Tibial artery (tissue), 4 donors: ENCODE measurements around the gene PRAC1.

Experiments used
- DNase-seq, 2 donors: peaks; one replicate each; pipeline ENCODE4 v3.0.0-alpha.2; 2019
- H3K27ac ChIP-seq, 2 donors: fragments of 200-600 bp; sonication (generic) in 1 of 2; 1 replicate in 1 of 2; 2 replicates in 1 of 2; pipeline ENCODE4 v1.5.1; 2018 to 2019; ENCODE audit warnings: mild to moderate bottlenecking in 1 of 2
- H3K27me3 ChIP-seq, 2 donors: fragments of 200-600 bp; sonication (generic) in 1 of 2; one replicate each; pipeline versions ENCODE4 v1.5.1 to v1.6.0; 2016 to 2019
- H3K36me3 ChIP-seq, 3 donors: fragments of 200-600 bp; sonication (generic) in 2 of 3; one replicate each; pipeline ENCODE4 v1.5.1; 2016 to 2019; ENCODE audit warnings: mild to moderate bottlenecking in 2 of 3
- H3K4me1 ChIP-seq, 4 donors: fragments of 200-600 bp; sonication (generic) in 2 of 4; 1 replicate in 3 of 4; 2 replicates in 1 of 4; pipeline ENCODE4 v1.5.1; 2016 to 2019
- H3K4me3 ChIP-seq, 2 donors: fragments of 200-600 bp; sonication (generic) in 1 of 2; 1 replicate in 1 of 2; 2 replicates in 1 of 2; pipeline ENCODE4 v1.5.1; 2018 to 2019; ENCODE audit warnings: mild to moderate bottlenecking in 2 of 2
- H3K9me3 ChIP-seq, 3 donors: fragments of 200-600 bp; sonication (generic) in 1 of 3; one replicate each; pipeline ENCODE4 v1.5.1; 2016 to 2019
- intact Hi-C: fragments of 100-400 bp; cut with DNase I; formaldehyde crosslinking; loops from one replicate; pipeline ENCODE4 v1.15.0; 2023; ENCODE audit warnings: low total_unique reads
- TF ChIP-seq, protein P1 (sequence below), 2 experiments: fragments of 200-600 bp in 1 of 2; fragments of 450-650 bp in 1 of 2; IDR thresholded peaks; one replicate each; pipeline ENCODE4 v1.5.1; 2017 to 2019; ENCODE audit warnings: antibody characterized with exemption in 2 of 2, mild to moderate bottlenecking in 1 of 2, moderate library complexity in 1 of 2

Gene PRAC1

DNA sequence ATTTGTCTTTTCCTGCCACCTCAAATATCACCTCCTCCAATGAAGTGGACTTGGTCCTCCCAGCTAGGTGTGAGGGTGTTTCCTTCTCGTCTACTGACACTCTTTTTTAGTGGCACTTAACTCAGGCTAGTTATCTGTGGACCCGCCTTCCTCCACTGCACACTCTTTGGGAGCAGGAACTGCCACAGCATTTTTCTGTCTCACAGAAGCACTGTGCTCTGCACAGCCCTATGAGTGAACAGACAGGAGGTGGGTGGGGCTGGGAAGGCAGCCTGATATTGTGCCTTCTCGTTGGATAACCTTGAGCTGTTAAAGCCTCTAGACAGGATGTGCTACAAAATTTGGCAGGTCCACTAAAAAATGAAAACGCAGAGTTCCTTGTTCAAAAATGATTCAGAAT, 38.1 kb upstream of the PRAC1 start:
- intact Hi-C loops: no loop called here
- peaks cover 4 to 89% of the 10 kb centered on the region in 2 donors for H3K27me3 ChIP-seq
- no peaks in the 10 kb centered on the region for H3K9me3 ChIP-seq
- no peaks in the 10 kb centered on the region for H3K36me3 ChIP-seq
- H3K27ac ChIP-seq: no peak overlapping the region
- H3K4me1 ChIP-seq: no peaks in the 10 kb centered on the region
- DNase-seq: peak in 1 of 2 donors; percentile 13
- TF ChIP-seq, protein P1, sequence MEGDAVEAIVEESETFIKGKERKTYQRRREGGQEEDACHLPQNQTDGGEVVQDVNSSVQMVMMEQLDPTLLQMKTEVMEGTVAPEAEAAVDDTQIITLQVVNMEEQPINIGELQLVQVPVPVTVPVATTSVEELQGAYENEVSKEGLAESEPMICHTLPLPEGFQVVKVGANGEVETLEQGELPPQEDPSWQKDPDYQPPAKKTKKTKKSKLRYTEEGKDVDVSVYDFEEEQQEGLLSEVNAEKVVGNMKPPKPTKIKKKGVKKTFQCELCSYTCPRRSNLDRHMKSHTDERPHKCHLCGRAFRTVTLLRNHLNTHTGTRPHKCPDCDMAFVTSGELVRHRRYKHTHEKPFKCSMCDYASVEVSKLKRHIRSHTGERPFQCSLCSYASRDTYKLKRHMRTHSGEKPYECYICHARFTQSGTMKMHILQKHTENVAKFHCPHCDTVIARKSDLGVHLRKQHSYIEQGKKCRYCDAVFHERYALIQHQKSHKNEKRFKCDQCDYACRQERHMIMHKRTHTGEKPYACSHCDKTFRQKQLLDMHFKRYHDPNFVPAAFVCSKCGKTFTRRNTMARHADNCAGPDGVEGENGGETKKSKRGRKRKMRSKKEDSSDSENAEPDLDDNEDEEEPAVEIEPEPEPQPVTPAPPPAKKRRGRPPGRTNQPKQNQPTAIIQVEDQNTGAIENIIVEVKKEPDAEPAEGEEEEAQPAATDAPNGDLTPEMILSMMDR (IDR thresholded peaks at IDR 0.05): no peak
- no peak overlapping the region for H3K4me3 ChIP-seq

DNA sequence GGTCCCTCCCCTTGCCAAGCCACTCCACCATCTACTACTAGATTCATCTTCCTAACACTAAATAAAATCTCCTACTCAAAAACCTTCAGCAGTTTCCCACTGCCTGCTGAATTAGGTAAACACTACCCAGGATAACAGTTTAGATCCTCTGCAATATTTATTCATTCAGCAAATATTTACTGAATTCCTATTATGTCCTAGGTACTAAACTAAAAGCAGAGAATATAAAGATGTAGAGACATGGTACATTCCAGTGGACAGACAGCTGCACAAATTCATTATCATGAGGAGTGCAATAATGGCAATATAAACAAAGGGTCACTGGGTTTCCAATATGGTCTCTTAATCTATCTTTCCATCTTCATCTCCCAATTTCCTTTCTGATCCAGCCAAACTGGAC, 37.0 kb upstream of the PRAC1 start:
- no peak for DNase-seq
- Histone ChIP-seq H3K4me1 (peaks cover 0 to 10% (median 8%) of the 10 kb centered on the region in 4 donors), H3K9me3 (no peaks in the 10 kb centered on the region), H3K36me3 (no peaks in the 10 kb centered on the region), H3K27ac (no peak overlapping the region), H3K27me3 (peaks cover 10 to 99% of the 10 kb centered on the region in 2 donors), H3K4me3 (no peak overlapping the region)
- intact Hi-C loops: no loop called here
- TF ChIP-seq, protein P1 (IDR thresholded peaks at IDR 0.05): no peak

DNA sequence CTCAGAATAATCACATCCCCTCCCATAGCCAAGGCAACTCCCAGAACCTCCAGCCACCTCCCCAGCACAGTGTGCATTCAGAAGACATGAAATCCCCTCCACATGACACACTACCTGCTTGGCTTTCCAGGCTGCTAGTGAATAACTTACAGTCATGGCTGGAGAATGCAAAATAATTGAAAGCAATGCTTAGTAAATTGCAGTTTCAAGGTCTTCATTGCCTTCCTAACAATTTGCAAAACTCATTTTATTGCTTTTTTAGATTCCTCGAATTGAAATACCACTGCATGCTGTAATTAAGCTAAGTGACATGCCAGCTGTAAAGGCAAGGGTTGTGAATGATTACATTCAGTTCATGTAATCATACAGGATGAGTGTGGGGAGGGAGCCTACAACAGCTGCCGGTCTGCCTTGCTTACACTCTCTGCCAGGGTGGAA, 35.2 kb upstream of the PRAC1 start:
- Histone ChIP-seq H3K36me3 (no peaks in the 10 kb centered on the region), H3K9me3 (no peaks in the 10 kb centered on the region), H3K4me1 (peaks cover 0 to 19% (median 10%) of the 10 kb centered on the region in 4 donors), H3K4me3 (no peak overlapping the region), H3K27ac (no peak overlapping the region), H3K27me3 (peaks cover 10 to 99% of the 10 kb centered on the region in 2 donors)
- peak in 1 of 2 donors; percentile 9 for DNase-seq
- intact Hi-C loops: no loop called here
- TF ChIP-seq, protein P1 (IDR thresholded peaks at IDR 0.05): no peak

DNA sequence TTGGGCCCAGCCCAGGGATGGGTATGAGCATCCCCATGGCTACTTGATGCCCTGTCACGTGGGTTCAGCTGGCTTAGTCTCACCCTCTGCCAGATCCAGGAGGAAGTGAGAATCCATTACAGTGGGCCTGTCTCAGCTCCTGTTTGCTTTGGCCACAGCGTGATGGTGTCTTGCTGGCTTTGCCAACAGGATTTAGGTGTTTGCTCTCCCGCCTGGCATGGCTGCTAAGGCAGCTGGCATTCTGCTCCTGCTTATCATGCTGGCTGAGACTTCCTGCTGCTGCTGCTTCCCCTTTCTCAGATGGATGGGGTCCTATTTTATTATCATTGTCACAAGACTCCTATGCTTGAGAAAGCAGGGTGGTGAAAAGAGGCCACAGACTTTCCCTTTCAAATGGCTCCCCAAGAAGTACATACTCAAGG, 34.5 kb upstream of the PRAC1 start:
- peaks cover 0 to 19% (median 10%) of the 10 kb centered on the region in 4 donors for H3K4me1 ChIP-seq
- no peak overlapping the region for H3K4me3 ChIP-seq
- H3K27me3 ChIP-seq: peaks cover 10 to 99% of the 10 kb centered on the region in 2 donors
- no peaks in the 10 kb centered on the region for H3K36me3 ChIP-seq
- TF ChIP-seq, protein P1 (IDR thresholded peaks at IDR 0.05): no peak
- DNase-seq: no peak
- no peak overlapping the region for H3K27ac ChIP-seq
- H3K9me3 ChIP-seq: no peaks in the 10 kb centered on the region
- intact Hi-C loops: no loop called here

DNA sequence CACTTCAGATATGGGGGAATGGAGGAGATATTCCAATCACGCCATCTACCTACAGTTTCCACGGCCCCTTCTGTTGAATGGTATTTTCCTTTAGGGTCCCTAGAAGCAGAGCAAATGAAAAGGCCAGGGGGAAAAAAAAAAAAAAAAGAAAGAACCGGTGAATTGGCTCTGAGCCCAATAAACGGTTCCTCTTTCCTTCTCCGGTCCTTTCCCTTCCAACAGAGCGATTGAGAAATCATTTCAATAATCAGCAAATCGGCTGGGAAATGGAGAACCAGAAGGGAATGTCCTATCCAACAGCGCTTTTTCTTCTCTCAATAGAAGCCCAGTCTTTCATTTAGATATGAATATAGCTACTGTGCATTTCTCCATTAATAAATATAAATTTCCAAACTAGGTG, 33.0 kb upstream of the PRAC1 start:
- TF ChIP-seq, protein P1 (IDR thresholded peaks at IDR 0.05): no peak
- DNase-seq: no peak
- H3K4me1 ChIP-seq: peaks cover 0 to 19% (median 10%) of the 10 kb centered on the region in 4 donors
- no peaks in the 10 kb centered on the region for H3K36me3 ChIP-seq
- H3K9me3 ChIP-seq: no peaks in the 10 kb centered on the region
- intact Hi-C loops: no loop called here
- peaks cover 10 to 99% of the 10 kb centered on the region in 2 donors for H3K27me3 ChIP-seq
- no peak overlapping the region for H3K27ac ChIP-seq
- H3K4me3 ChIP-seq: no peak overlapping the region
